Measurements from ENCODE around the gene HILPDA. TPM values are rescaled to one million over a fixed set of nuclear protein-coding genes. Genes with fewer than 3 reads are reported as not detected.

HILPDA gene, protein sequence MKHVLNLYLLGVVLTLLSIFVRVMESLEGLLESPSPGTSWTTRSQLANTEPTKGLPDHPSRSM
- total RNA-seq = 1 to 10 TPM; 4.8 to 9.0 TPM

GRCh38 chr7:128455543-128456254 lies at the start of gene HILPDA:
TSS of gene HILPDA (plus strand) at chr7:128455878. CDS start at chr7:128457269, 1,391 bp downstream.

DNA sequence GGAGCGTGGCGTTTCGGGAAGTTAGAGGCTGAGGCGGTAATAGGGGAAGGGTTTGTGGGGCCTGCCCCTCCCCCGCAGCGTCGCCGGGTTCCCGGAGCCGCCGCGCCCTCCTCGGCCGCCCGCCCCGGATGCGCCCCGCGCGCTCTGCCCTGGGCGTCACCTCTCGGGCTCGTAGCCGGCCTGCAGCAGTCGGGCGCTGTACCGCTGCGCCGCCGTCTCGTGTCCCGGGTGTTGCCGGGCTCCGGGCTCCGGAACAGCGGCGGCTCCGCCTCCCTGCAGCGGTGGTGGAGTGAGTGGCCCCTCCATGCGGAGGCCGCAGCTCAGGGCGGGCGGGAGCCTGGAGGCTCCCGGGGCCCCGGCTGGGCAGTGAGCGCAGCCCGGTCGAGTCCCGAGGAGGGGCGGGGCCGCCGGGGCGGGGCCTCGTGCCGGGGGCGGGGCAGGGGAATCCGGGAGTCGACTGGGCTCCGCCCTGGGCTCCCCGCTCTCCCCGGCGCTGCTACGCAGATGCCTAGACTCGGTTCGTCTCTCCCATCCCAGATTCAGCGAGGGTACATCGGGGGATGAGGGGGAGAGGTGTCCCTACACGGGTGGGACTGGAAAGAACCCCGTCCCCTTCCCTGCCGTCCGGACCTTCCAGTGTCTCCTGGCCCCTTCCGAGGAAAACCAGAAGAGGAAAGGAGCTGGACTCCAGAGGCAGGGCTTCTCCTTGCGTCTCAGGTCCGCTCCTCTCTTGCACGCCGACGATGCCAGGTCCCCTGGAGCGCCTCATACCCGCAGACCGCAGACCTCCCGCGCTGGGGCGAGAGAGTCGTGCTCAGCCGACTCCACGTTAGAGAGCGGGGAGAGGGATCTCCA lies 45.9 kb upstream of the HILPDA start, which contains the start of gene IMPDH1:
TSS of gene IMPDH1 (minus strand) at position 387 of the 855 bp plus-strand sequence. CDS start at position 306, 81 bp downstream.

GRCh38 chr7:128476402-128477335 lies 21.0 kb downstream of the HILPDA start, which contains the start of gene METTL2B:
TSS of gene METTL2B (plus strand) at chr7:128476748. CDS start at chr7:128476766, 18 bp downstream.

Small RNAs within 50 kb of the gene (small RNA-seq; reads per million reads assigned to genes)
- gene AC010655.1 (0 reads per million in 2 donors), gene AC010655.2 (0 reads per million in 2 donors), gene RF00017 (0 reads per million in 2 donors), gene RNU7-54P (0 reads per million in 2 donors)

Other genes starting within 250 kb of the HILPDA start
- gene LEP, start 214.6 kb upstream of the HILPDA start, total RNA-seq = under 1 TPM in 1 of 2 donors, not detected in 1; under 0.01 TPM
- 10 to 100 TPM; 17.0 to 18.9 TPM for gene RBM28, start 112.0 kb upstream of the HILPDA start, total RNA-seq
- gene PRRT4, start 94.2 kb upstream of the HILPDA start, total RNA-seq = 1 to 10 TPM in 1 of 2 donors, under 1 TPM in 1; 1.00 to 2.1 TPM
- gene IMPDH1, start 45.9 kb upstream of the HILPDA start, total RNA-seq = 10 to 100 TPM; 42.3 to 58.9 TPM
- gene METTL2B, start 20.9 kb downstream of the HILPDA start, total RNA-seq = 10 to 100 TPM; 20.6 to 32.6 TPM
- 1 to 10 TPM in 1 of 2 donors, under 1 TPM in 1; 1.00 to 1.4 TPM for gene GARIN1A, start 216.4 kb downstream of the HILPDA start, total RNA-seq